ENCODE data around the gene MSTO1.
A peak's percentile ranks its signal among the peaks of the same experiment; 100 is the strongest.
"Not testable (repeated sequence)": the region's sequence is repeated elsewhere in the genome, so short reads cannot be mapped to it uniquely, and the experiment has no call there.

The MSTO1 gene

DNA sequence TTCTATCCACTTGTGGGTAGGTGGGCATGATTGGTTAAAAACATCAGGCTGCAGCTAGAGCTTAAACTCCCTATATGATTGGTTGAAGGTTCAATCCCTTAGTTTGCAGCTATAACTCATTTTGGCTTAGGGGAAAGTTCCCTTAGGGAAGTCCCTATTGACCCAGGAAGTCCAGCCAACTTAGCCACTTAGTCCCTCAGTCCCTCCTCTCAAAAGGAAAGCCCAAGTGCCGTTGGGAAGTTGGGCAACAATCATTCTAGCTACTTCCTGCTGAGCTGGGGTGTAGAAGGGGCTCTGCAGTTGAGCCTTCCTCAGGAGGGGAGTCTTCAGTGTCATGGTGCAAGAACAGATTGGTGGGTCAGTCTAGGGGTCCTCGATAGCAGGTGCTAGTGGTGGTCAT lies 12.2 kb downstream of the MSTO1 start:
- DNase-seq = no peak

DNA sequence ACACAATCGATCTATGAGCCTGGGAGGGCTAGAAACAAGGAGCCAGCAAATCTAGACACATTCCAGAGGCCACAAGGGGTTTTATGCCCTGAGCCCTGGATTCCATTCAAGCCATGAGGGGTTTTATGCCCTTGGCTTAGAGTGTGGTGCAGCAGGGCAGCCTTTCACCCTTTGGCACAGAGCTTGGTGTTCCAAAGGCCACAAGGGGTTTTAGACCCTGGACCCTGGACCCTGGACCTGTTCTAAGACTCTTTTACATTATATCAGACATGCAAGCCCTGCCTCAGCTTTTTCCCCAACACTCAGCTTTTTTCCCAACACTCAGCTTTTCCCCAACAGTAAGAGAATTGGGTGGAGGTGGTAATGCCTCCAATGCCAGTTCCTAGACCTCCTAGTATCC lies 13.3 kb downstream of the MSTO1 start:
- DNase-seq = no peak

DNA sequence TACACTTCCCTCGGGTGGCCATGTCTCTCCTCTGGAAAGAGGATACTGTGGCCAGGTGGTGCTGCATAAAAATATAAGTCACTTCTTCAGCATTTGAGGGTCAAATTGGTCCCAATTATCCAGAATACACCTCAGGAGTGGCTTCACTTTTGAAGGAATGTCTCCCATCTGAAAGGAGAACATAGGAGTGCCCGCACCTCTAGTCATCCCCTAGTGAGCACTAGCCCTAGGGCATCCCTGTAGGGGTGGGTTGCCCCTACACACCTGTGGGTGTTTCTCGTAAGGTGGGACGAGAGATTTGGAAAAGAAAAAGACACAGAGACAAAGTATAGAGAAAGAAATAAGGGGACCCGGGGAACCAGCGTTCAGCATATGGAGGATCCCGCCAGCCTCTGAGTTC lies 16.4 kb downstream of the MSTO1 start:
- DNase-seq = not testable (repeated sequence)

DNA sequence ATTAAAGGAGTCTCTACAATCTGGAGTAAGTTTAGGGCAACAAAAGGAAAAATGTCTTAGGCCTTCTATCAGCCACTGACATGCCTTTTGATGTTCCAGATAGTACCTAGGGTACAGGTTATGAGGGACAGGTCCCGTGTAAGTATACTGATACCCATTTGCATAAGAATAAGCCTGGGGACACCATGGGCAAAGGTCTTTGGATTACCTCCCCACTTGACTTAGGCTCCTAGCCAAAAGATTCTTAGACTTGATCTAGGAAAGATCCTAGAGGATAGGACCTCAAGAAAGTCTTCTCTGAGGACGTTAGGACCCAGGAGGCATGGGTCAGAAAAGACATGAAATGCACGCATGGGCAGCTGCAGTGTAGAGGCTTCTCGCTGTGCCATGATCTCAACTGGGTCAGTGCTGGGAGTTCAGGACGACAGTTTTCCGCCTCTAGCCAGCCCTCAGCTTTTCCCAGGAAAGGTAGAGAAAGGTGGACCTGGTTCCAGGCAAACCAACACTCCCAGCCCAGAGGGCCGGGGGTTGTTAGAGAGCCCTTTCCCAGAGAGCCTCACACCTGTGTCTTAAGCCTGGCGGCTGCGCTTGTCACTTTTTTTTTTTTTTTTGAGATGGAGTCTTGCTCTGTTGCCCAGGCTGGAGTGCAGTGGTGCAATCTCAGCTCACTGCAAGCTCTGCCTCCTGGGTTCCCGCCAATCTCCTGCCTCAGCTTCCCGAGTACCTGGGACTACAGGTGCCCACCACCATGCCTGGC lies 26.6 kb downstream of the MSTO1 start:
- no peak for DNase-seq

DNA sequence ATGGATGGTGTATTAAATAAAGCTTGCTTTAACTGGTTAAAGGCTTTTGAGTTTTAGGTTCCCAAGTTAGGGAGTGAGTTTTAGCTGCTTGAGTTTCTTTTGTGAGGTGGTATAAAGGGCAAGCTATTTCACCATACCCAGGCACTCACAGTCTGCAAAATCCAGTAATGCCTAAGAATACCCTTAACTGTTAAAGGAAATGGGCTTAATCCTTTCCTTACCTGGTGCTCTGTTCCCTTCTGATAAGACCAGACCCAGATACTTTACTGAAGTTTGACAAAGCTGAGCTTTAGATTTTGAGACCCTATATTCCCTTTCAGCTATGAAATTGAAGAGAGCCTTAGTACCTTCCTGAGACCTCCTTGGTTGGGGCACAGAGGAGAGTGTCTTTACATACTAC lies 30.3 kb downstream of the MSTO1 start:
- no peak for DNase-seq

DNA sequence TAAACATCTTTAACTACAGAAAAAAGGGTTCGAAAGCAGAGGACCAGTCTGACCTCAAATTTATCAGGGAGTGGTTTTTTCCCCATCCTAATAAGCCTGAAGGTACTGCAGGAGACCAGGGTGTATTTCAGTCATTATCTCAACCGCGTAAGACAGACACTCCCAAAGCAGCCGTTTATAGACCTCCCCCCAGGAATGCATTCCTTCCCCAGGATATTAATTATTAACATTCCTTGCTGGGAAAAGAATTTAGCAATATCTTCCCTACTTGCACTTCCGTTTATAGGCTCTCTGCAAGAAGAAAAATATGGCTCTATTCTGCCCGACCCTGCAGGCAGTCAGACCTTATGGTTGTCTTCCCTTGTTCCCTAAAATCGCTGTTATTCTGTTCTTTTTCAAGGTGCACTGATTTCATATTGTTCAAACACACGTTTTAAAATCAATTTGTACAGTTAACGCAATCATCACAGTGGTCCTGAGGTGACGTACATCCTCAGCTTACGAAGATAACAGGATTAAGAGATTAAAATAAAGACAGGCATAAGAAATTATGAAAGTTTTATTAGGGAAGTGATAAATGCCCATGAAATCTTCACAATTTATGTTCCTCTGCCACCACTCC lies 32.7 kb downstream of the MSTO1 start:
- DNase-seq = not testable (repeated sequence)

DNA sequence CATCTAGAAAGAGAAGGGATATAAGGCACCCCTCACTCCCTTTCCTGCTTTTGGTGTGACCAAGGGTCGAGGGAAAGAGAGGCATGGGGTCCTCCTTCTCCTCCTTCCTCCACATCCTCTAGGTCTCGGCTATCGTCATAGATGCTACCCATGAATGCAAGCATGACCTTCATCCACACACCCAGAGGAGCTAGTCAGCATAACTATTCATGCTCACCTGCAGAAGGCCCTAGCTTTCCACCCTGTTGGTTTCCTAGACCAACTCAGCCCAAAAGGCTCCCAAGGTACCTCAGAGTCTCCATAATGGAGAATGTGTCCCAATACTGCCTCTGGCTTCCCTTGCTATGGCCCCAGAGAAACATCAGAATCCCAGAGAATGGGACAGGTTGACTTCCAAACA lies 33.2 kb downstream of the MSTO1 start:
- no peak for DNase-seq

DNA sequence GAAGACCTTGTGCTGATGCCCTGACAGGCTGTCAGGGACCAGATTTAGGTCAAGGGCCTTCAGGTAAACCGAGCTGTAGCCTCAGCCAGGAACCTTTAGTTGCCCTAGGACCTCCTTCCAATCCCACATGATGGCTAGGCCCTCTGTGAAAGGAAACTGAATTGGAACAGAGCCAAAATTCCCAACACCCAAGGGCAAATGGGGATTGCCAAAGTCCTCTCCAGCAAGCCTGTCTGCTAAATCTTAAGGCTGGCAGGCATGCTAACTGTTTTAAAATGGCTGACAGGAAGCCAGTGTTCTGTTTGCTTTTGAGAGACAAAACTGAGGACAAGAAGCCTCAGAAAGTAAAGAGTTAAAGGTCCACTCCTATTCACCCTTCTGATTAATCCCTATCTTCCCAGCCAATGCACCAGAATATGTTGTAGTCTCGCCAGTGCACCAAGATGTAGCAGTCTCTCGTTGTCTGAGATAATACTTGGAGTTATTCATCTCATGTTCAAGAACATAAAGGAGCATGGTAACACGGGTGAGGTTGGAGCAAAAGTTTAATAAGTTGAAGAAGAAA lies 35.1 kb downstream of the MSTO1 start:
- DNase-seq = peak; percentile 5

DNA sequence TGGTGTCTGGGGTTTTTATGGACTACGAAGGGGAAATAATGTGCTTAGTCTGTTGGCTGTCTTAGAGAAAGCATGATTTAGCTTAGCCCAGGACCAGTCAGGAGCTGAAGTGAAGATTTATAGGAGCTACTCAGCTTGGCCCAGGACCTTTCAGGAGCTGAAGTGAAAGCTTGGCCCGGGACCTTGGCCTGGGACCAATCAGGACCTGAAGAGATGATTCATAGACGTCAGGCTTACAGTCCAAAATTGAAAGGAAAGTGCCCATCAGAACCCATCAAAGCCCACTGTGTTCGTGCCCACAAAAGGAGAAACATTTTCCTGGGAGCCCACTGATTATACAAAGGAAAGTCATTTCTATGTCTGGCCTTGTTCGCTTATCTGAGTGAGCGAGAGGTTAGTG lies 35.6 kb downstream of the MSTO1 start:
- no peak for DNase-seq

DNA sequence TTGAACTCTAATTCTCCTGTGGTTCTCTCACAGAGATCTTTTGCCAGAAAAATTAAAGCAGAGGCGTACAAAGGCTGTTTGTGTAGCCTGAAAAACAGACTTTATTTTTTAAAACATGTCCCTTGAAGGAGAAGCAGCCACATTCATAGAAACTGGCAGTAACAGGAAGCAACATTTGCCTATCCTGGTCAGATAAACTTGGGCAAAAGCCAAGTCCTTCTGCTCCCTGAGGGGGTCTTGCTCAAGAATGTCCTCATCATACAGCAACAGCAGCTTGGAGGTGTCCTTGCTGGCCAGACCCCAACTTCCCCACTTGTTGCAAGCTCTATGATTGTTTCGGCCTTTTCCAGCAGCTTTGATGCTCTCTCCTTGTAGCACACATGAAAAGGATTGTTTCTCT lies 36.3 kb downstream of the MSTO1 start:
- DNase-seq = no peak

DNA sequence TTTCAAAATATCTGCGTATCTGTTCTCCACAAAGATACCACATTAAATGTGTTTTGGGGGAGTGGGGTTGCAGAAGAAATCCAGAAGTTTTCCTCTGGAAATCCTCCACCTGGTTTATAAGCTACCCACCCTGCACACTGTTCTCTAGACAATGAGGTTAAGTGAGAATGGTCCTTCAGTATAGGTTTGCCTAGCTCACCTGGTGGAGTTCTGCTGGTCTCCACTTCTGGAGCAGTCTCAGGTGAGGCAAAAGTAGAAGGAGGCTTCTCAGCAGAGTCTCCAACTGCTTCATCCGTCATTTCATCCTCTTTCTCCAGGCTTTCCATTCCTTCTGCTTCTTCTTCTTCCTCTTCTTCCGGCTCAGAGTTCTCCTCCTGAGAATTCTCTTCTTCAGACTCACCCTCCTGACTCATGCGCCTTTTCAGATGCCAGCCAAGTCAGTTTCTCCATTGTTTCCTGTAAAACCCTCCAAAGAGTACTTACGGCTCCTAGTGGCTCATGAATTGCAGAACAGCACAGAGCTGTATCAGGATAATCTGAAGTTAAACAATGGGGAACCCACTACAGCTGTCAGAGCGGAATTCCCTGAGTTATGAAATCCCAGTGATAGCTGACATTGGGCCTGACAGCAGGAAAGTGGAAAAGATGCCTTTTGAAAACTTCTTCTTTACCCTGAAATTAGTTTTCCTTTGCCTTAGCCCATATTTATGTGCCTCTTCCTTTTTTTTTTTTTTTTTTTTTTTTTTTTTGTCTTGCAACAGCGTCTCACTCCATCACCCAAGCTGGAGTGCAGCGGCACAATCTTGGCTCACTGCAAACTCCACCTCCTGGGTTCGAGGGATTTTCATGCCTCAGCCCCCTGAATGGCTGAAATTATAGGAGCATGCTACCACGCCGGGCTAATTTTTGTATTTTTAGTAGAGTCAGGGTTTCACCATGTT lies 38.5 kb downstream of the MSTO1 start:
- no peak for DNase-seq

DNA sequence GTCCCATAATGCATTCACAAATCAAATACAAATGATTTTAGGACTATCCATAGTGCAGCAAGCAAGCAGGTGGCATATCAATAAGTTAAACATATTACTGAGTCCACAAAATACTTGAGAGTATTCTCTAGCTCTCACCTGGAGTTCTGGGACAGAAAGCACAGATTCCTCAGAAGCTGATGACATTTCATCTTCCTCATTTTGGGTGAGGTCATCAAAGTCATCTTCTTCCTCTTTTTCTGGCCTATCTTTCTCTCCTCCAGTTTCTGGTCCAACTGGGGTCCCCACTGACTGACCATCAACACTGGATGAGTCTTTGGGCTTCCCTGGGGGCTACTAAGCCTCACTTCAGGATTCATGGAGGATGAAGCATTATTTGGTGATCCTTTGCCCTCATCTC lies 39.7 kb downstream of the MSTO1 start:
- DNase-seq = no peak

DNA sequence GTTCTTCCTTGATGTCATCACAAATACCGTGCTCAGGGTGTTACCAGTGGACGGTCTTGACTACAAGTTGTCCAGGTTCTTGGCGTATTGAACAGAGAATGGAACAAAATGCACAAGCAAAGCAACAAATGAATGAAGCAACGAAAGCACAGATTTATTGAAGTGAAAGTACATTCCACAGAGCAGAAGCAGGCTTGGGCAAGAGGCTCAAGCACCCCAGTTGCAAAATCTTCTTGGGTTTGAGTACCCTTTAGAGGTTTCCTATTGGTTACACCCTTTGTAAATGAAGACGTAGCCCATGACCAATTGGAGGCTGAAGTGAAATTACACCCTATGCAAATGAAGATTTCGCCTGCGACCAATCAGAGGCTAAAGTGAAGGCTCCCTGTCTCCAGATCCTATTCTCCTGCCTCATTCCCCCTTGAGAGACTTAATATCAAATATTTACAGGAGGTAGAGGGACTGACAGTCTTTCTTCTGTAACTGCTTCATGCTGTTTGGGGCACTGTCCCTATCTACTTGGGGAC lies 40.3 kb downstream of the MSTO1 start:
- DNase-seq = no peak

DNA sequence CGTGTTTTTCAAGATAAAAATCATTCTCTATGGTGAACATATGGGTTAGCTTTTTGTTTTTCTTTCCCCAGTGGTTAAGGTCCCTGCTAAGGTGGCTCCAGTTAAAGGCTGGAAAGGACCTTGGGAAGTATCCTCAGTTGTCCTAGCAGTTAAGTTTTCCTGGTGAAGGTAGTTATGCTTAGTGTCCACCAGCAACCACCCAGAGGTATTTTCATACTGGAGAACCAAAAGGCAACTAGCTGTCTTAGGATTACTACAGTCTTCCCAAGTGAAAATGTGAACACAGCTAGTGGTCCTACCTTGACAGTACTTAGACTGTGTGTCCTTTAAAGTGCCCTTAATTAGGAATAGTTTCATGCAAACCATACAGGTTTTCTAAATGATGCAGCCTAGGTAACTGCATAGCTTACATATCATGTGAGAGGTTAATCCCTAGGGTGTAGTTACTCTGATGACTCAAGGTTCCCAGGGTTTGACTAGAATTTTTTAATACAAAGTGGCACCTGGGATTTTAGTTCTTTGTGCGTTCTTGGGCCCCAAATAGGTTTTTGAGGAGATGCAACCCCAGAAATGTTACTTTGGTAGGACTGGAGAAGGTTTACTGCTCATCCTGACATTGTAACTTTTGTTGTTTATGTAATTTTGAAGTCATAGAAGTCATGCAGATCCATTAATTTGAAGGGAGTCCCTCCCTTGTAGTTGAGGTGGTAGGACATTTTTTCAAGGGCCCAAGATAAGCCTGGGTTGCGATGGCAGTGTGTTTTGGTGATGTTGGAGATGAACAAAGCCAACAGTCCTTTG lies 42.0 kb downstream of the MSTO1 start:
- DNase-seq = no peak

DNA sequence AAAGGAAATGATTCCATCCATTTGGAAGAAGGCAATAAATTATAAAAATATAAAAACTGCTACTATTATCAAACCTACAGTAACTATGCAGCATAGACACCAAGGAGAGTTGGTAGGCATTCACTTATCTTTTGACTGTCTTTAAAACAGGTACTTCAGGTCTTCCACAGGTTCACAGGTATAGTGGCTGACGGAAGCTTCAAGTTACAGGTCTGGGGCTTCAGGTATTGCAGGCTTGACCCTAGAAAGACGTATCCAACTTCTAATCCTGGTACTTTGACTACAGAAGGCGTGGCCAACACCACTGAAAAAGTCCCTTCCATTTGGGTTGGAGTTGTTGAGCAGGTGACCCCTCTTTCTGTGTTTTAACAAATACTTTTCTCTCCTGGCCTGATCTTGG lies 42.9 kb downstream of the MSTO1 start:
- no peak for DNase-seq

DNA sequence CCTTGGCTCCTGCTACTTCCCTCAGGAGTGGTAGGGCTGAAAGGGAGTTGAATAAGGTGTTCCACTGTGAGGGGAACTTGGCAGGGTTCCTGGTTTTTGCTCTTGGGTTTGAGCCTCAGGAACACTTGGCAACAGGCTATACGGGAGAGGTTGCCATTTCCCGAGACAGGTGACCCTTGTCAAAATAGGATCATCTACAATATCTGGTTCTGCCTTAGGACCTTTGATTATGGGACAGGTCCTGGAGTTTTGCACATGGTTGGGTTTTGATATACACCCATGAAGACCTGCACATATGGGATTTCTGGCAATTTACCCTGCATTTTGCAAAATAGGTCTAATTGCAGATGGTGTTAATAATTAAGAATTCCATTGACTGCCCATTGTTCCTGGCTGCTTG lies 47.4 kb downstream of the MSTO1 start:
- DNase-seq = peak; percentile 64

DNA sequence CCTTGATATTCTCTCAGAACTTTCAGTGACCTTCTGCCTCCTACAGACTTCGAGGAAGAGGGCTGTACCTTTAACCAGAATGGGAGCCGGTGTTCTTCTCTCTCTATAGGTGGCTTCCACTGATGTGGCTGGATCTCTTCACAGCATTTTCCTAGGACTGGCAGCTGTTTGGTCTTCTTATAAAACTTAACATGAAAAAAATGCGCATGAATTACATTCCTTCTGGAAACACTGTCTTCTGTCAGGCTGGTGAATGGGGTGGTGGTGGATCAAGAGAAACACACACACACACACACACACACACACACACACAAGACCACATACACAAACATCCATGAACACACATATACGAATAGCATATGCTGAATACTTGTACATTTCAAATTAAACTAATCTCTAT lies 51.2 kb downstream of the MSTO1 start:
- not testable (repeated sequence) for DNase-seq
